HepG2 (cell line): Measurements from ENCODE around the gene ADAR. TPM values are rescaled to one million over a fixed set of nuclear protein-coding genes. Genes with fewer than 3 reads are reported as not detected.

Experiments
- CC2D1A ChIP-seq: sonication (generic); formaldehyde crosslinking; IDR thresholded peaks from 2 replicates; pipeline ENCODE4 v1.8.1; 2023; ENCODE audit warnings: mild to moderate bottlenecking, missing genetic modification reagents
- CCAR2 ChIP-seq: fragments of 200-400 bp; formaldehyde crosslinking; optimal IDR thresholded peaks from 2 replicates; pipeline ENCODE3; 2018; ENCODE audit warnings: low read depth, mild to moderate bottlenecking, low read length, moderate library complexity
- CEBPG ChIP-seq: IDR thresholded peaks from 2 replicates; pipeline ENCODE4 v1.6.1; 2016
- NR1H2 ChIP-seq: sonication (generic); formaldehyde crosslinking; IDR thresholded peaks from 2 replicates; pipeline ENCODE4 v1.8.1; 2022; ENCODE audit warnings: low read depth, missing genetic modification reagents, borderline replicate concordance
- RXRB ChIP-seq: IDR thresholded peaks from 2 replicates; pipeline ENCODE4 v1.6.1; 2016; ENCODE audit warnings: borderline replicate concordance, missing genetic modification reagents, missing compliant biosample characterization
- SMC3 ChIP-seq: IDR thresholded peaks from 2 replicates; pipeline ENCODE4 v1.6.1; 2011; ENCODE audit warnings: low read length, improper control_type of control experiment
- TMF1 ChIP-seq: sonication (generic); formaldehyde crosslinking; IDR thresholded peaks from 2 replicates; pipeline ENCODE4 v1.8.1; 2022; ENCODE audit warnings: low read depth, missing genetic modification reagents
- TOE1 ChIP-seq: sonication (generic); formaldehyde crosslinking; IDR thresholded peaks from 2 replicates; pipeline ENCODE4 v1.4.0; 2020; ENCODE audit warnings: mild to moderate bottlenecking, missing genetic modification reagents
- ZKSCAN5 ChIP-seq: sonication (generic); formaldehyde crosslinking; IDR thresholded peaks from 2 replicates; pipeline ENCODE4 v1.5.1; 2020; ENCODE audit warnings: mild to moderate bottlenecking, missing genetic modification reagents
- ZKSCAN8 ChIP-seq: IDR thresholded peaks from 2 replicates; pipeline ENCODE4 v1.6.1; 2016; ENCODE audit warnings: borderline replicate concordance, missing genetic modification reagents, missing compliant biosample characterization
- ZNF12 ChIP-seq: sonication (generic); formaldehyde crosslinking; IDR thresholded peaks from 2 replicates; pipeline ENCODE4 v1.5.0; 2020; ENCODE audit warnings: missing genetic modification reagents
- ZNF180 ChIP-seq: sonication (generic); formaldehyde crosslinking; IDR thresholded peaks from 2 replicates; pipeline ENCODE4 v1.4.0; 2020; ENCODE audit warnings: low read depth, missing genetic modification reagents, borderline replicate concordance
- ZNF441 ChIP-seq: sonication (generic); formaldehyde crosslinking; IDR thresholded peaks from 2 replicates; pipeline ENCODE4 v1.7.0; 2021; ENCODE audit warnings: missing genetic modification reagents, borderline replicate concordance
- ZNF564 ChIP-seq: sonication (generic); formaldehyde crosslinking; IDR thresholded peaks from 2 replicates; pipeline ENCODE4 v1.8.1; 2023; ENCODE audit warnings: mild to moderate bottlenecking, missing genetic modification reagents
- ZNF652 ChIP-seq: IDR thresholded peaks from 2 replicates; pipeline ENCODE4 v1.6.1; 2016; ENCODE audit warnings: low read depth, borderline replicate concordance
- ZNF839 ChIP-seq: sonication (generic); formaldehyde crosslinking; IDR thresholded peaks from 2 replicates; pipeline ENCODE4 v1.4.0; 2020; ENCODE audit warnings: missing genetic modification reagents, mild to moderate bottlenecking, borderline replicate concordance
- polyA plus RNA-seq, 8 experiments: library from polyadenylated mRNA; depleted of rRNA in 3 of 8; stranded (reverse) in 7 of 8; unstranded in 1 of 8; fragments of >200 nt; fragmentation: Illumina TruSeq in 4 of 8; extraction: Trizol in 4 of 8; gene quantifications; 2 replicates each; pipeline versions ENCODE4 v1.2.1 to v1.2.3, GENCODE V29; 2011 to 2016; ENCODE audit warnings: low read depth in 4 of 8, missing spikeins in 1 of 8, mixed read lengths in 1 of 8; ENCODE audit not compliant: insufficient read depth in 1 of 8
- total RNA-seq, 5 experiments: library from RNA; depleted of rRNA; stranded (reverse); fragments of >200 nt; fragmentation: Illumina TruSeq; extraction: Trizol; gene quantifications; 2 replicates each; pipeline ENCODE4 v1.2.3, GENCODE V29; 2016; ENCODE audit warnings: low read depth in 1 of 5
- TF ChIP-seq, protein P1 (sequence below): sonication (generic); formaldehyde crosslinking; IDR thresholded peaks from 2 replicates; pipeline ENCODE4 v1.4.0; 2020; ENCODE audit warnings: low read depth, mild to moderate bottlenecking, missing genetic modification reagents
- TF ChIP-seq, protein P2 (sequence below): sonication (generic); formaldehyde crosslinking; IDR thresholded peaks from 2 replicates; pipeline ENCODE4 v1.4.0; 2020; ENCODE audit warnings: missing genetic modification reagents
- TF ChIP-seq, protein P3 (sequence below): sonication (generic); formaldehyde crosslinking; IDR thresholded peaks from 2 replicates; pipeline ENCODE4 v1.5.0; 2020; ENCODE audit warnings: missing genetic modification reagents
- TF ChIP-seq, protein P4 (sequence below): sonication (generic); formaldehyde crosslinking; IDR thresholded peaks from 2 replicates; pipeline ENCODE4 v1.5.1; 2020; ENCODE audit warnings: missing genetic modification reagents, mild to moderate bottlenecking, borderline replicate concordance
- TF ChIP-seq, protein P5 (sequence below): sonication (generic); formaldehyde crosslinking; IDR thresholded peaks from 2 replicates; pipeline ENCODE4 v1.4.0; 2020; ENCODE audit warnings: missing genetic modification reagents

ADAR gene
- total and polyA plus RNA-seq, 2 of the 13 experiments (the other 11 are each of a cell fraction or from before 2014, with no cell fraction given) = 70.8 to 86.2 TPM

DNA sequence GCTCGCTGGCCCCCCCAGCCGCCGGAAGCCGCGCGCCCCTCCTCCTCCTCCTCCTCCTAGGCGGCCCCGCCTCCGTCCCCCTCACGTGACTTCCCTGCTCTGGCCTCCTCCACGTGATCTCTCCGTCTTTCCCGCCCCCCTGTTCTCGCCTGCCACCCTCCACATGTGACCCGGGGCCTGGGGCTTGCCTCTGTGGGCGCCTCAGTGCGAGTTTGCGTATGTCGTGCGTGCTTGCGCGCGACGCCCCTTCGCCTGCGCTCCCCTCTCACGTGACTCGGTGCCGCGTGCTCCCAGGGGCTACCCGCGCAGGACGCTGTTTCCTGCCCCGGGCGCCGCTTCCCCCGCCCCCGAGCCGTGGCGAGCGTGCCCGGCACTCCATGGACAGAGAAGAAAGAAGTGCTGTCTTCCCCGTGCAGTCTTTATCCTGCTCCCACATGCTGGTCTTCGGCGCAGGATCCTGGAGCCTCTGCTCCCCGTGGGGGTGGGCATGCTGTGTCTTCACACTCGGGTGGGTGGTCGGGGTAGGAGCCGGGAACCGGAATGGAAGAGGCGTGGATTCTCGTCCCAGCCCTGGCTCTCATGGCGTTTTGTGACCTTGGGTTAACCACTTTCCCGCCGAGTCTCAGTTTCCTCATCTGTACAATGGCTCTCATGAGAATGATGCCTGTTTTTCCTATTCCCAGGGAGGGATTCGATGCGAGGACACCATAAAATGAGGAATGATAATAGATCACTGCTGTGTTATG lies 49.1 kb downstream of the ADAR start (continued):
- TF ChIP-seq CEBPG (peak; percentile 51), ZNF441 (peak; percentile 93), RXRB (CRISPR knock-in tag) (peak; percentile 52), TMF1 (CRISPR knock-in tag) (peak; percentile 96), ZKSCAN8 (CRISPR knock-in tag) (no peak), ZNF12 (peak; percentile 49; the same call in 1 of the 2 replicates), CC2D1A (CRISPR knock-in tag) (no peak), SMC3 (no peak), CCAR2 (no peak), TOE1 (CRISPR knock-in tag) (no peak; the same call in 1 of the 2 replicates), ZNF839 (CRISPR knock-in tag) (peak; percentile 90), ZNF180 (CRISPR knock-in tag) (no peak; the same call in 1 of the 2 replicates), ZNF652 (0 out of 2 replicates have a peak, but pooled peaks have one; percentile 10), NR1H2 (CRISPR knock-in tag) (peak; percentile 98), ZKSCAN5 (CRISPR knock-in tag) (no peak), ZNF564 (peak; percentile 97)
- TF ChIP-seq, protein P1, sequence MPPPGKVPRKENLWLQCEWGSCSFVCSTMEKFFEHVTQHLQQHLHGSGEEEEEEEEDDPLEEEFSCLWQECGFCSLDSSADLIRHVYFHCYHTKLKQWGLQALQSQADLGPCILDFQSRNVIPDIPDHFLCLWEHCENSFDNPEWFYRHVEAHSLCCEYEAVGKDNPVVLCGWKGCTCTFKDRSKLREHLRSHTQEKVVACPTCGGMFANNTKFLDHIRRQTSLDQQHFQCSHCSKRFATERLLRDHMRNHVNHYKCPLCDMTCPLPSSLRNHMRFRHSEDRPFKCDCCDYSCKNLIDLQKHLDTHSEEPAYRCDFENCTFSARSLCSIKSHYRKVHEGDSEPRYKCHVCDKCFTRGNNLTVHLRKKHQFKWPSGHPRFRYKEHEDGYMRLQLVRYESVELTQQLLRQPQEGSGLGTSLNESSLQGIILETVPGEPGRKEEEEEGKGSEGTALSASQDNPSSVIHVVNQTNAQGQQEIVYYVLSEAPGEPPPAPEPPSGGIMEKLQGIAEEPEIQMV (CRISPR knock-in tag) = peak; percentile 95
- TF ChIP-seq, protein P2, sequence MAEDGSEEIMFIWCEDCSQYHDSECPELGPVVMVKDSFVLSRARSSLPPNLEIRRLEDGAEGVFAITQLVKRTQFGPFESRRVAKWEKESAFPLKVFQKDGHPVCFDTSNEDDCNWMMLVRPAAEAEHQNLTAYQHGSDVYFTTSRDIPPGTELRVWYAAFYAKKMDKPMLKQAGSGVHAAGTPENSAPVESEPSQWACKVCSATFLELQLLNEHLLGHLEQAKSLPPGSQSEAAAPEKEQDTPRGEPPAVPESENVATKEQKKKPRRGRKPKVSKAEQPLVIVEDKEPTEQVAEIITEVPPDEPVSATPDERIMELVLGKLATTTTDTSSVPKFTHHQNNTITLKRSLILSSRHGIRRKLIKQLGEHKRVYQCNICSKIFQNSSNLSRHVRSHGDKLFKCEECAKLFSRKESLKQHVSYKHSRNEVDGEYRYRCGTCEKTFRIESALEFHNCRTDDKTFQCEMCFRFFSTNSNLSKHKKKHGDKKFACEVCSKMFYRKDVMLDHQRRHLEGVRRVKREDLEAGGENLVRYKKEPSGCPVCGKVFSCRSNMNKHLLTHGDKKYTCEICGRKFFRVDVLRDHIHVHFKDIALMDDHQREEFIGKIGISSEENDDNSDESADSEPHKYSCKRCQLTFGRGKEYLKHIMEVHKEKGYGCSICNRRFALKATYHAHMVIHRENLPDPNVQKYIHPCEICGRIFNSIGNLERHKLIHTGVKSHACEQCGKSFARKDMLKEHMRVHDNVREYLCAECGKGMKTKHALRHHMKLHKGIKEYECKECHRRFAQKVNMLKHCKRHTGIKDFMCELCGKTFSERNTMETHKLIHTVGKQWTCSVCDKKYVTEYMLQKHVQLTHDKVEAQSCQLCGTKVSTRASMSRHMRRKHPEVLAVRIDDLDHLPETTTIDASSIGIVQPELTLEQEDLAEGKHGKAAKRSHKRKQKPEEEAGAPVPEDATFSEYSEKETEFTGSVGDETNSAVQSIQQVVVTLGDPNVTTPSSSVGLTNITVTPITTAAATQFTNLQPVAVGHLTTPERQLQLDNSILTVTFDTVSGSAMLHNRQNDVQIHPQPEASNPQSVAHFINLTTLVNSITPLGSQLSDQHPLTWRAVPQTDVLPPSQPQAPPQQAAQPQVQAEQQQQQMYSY (CRISPR knock-in tag) = no peak; the same call in 1 of the 2 replicates
- TF ChIP-seq, protein P3, sequence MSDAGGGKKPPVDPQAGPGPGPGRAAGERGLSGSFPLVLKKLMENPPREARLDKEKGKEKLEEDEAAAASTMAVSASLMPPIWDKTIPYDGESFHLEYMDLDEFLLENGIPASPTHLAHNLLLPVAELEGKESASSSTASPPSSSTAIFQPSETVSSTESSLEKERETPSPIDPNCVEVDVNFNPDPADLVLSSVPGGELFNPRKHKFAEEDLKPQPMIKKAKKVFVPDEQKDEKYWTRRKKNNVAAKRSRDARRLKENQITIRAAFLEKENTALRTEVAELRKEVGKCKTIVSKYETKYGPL (CRISPR knock-in tag) = peak; percentile 67; the same call in 1 of the 2 replicates
- TF ChIP-seq, protein P4, sequence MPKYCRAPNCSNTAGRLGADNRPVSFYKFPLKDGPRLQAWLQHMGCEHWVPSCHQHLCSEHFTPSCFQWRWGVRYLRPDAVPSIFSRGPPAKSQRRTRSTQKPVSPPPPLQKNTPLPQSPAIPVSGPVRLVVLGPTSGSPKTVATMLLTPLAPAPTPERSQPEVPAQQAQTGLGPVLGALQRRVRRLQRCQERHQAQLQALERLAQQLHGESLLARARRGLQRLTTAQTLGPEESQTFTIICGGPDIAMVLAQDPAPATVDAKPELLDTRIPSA (CRISPR knock-in tag) = peak; percentile 100
- TF ChIP-seq, protein P5, sequence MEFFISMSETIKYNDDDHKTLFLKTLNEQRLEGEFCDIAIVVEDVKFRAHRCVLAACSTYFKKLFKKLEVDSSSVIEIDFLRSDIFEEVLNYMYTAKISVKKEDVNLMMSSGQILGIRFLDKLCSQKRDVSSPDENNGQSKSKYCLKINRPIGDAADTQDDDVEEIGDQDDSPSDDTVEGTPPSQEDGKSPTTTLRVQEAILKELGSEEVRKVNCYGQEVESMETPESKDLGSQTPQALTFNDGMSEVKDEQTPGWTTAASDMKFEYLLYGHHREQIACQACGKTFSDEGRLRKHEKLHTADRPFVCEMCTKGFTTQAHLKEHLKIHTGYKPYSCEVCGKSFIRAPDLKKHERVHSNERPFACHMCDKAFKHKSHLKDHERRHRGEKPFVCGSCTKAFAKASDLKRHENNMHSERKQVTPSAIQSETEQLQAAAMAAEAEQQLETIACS (CRISPR knock-in tag) = peak; percentile 68
